Thyroid gland (tissue), 4 donors: ENCODE measurements around the gene NUP93.

Source experiments
- POLR2A ChIP-seq, 2 donors: fragments of 450-650 bp; IDR thresholded peaks; one replicate each; pipeline ENCODE4 v1.6.1; 2017; ENCODE audit warnings: antibody characterized with exemption in 2 of 2, mild to moderate bottlenecking in 2 of 2, moderate library complexity in 1 of 2
- TF ChIP-seq, protein P1 (sequence below), 6 experiments: fragments of 200-600 bp in 3 of 6; fragments of 450-650 bp in 3 of 6; sonication (generic) in 3 of 6; IDR thresholded peaks; one replicate each; pipeline ENCODE4 v1.5.1; 2016 to 2019; ENCODE audit warnings: antibody characterized with exemption in 6 of 6, mild to moderate bottlenecking in 2 of 6, inconsistent platforms in 1 of 6, moderate library complexity in 1 of 6

DNA sequence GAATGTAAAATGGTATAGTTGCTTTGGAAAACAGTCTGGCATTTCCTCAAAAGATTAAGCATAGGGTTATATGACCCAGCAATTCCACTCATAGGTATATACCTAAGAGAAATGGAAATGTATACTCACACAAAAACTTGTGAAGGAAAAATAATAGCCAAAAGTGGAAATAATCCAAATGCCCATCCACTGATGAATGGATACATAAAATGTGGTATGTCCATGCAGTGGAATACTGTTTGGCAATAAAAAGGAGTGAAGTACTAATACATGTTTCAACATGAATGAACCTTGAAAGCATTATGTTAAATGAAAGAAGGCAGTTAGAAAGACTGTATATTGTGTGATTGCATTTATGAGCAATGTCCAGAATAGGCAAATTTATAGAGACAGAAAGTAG lies 25.1 kb downstream of the NUP93 start:
- TF ChIP-seq, protein P1, sequence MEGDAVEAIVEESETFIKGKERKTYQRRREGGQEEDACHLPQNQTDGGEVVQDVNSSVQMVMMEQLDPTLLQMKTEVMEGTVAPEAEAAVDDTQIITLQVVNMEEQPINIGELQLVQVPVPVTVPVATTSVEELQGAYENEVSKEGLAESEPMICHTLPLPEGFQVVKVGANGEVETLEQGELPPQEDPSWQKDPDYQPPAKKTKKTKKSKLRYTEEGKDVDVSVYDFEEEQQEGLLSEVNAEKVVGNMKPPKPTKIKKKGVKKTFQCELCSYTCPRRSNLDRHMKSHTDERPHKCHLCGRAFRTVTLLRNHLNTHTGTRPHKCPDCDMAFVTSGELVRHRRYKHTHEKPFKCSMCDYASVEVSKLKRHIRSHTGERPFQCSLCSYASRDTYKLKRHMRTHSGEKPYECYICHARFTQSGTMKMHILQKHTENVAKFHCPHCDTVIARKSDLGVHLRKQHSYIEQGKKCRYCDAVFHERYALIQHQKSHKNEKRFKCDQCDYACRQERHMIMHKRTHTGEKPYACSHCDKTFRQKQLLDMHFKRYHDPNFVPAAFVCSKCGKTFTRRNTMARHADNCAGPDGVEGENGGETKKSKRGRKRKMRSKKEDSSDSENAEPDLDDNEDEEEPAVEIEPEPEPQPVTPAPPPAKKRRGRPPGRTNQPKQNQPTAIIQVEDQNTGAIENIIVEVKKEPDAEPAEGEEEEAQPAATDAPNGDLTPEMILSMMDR (IDR thresholded peaks at IDR 0.05) = no peak
- no peak for TF ChIP-seq POLR2A (IDR thresholded peaks at IDR 0.05)
